ENCODE measurements around the gene PRDM2.
A peak's percentile ranks its signal among the peaks of the same experiment; 100 is the strongest.

DNA sequence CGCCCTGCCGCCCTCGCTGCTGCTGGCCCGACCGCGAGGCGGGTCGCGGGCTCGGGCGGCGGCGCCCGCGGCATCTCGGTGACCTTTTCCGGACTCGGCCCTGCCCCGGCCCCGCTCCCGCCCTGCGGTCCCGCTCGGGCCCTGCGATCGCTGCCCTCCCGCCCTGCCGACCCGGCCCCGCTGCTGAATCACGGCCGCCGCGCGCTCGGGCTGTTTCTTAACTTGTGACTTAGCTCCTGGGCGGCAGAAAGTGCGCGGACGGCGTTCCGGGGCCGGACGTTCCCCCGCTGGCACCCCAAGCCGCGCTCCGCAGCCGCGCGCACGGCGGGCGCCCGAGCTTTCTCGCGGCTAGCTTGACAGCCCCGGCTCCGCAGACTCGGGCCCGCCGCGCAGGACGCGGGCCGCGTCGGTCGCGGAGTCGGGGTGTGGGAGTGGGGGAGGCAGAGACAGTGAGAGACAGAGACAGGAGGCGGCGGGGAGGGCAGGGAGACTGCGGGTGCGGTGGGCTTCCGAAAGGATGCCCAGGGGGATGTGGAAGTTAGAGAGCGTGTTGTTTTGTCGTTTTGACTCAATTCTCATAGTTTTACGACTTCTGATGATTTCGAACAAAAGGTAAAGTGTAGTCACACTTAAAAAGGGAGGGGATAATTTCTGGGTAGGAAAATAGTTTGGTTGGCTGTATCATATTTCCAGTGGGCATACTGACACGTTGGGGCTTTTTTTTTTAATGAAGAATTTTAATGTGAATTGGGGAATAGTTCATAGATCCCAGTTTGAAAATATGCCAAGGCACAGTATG is 49.8 kb downstream of the PRDM2 start:
- TF ChIP-seq POLR2A (IDR thresholded peaks at IDR 0.05) = no peak
- TF ChIP-seq, protein P1, sequence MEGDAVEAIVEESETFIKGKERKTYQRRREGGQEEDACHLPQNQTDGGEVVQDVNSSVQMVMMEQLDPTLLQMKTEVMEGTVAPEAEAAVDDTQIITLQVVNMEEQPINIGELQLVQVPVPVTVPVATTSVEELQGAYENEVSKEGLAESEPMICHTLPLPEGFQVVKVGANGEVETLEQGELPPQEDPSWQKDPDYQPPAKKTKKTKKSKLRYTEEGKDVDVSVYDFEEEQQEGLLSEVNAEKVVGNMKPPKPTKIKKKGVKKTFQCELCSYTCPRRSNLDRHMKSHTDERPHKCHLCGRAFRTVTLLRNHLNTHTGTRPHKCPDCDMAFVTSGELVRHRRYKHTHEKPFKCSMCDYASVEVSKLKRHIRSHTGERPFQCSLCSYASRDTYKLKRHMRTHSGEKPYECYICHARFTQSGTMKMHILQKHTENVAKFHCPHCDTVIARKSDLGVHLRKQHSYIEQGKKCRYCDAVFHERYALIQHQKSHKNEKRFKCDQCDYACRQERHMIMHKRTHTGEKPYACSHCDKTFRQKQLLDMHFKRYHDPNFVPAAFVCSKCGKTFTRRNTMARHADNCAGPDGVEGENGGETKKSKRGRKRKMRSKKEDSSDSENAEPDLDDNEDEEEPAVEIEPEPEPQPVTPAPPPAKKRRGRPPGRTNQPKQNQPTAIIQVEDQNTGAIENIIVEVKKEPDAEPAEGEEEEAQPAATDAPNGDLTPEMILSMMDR (IDR thresholded peaks at IDR 0.05) = peak in 1 of 4 experiments; percentile 4
